ENCODE measurements around the gene PRPF6. TPM values are rescaled to one million over a fixed set of nuclear protein-coding genes. Genes with fewer than 3 reads are reported as not detected.

PRPF6 gene
- total RNA-seq, 1 experiment from 2014 or later = 88.4 TPM

- no TSS peak for BruUV-seq (replicated peaks)
- Histone ChIP-seq H3K27me3 (ENCODE audit: control insufficient read depth, insufficient read depth, low read length) (no peaks in the 10 kb centered on the region), H3K4me3 (ENCODE audit: low read depth in 2 of 2, low read length in 2 of 2) (no peak overlapping the region), H3K9me3 (ENCODE audit: control insufficient read depth, insufficient read depth, low read depth, low read length) (no peaks in the 10 kb centered on the region), H3K27ac (ENCODE audit: low read length) (no peak overlapping the region), H3K36me3 (ENCODE audit: control insufficient read depth, insufficient read depth, low read length) (no peaks in the 10 kb centered on the region; the same call in 1 of the 2 replicates), H3K4me1 (ENCODE audit: control insufficient read depth, insufficient read depth, low read length) (peaks cover 37% of the 10 kb centered on the region)
- TF ChIP-seq TCF7L2 (IDR thresholded peaks at IDR 0.05; ENCODE audit: low read depth, low read length) (no peak), REST (IDR thresholded peaks at IDR 0.05; ENCODE audit: insufficient read depth in 1 of 2, low read depth in 2 of 2, low read length in 1 of 2) (no peak), POLR2AphosphoS5 (IDR thresholded peaks at IDR 0.05; ENCODE audit: low read depth, low read length) (no peak), SIN3A (IDR thresholded peaks at IDR 0.05; ENCODE audit: borderline replicate concordance, insufficient read depth, low read depth, low read length) (no peak)
- TF ChIP-seq, protein P1, sequence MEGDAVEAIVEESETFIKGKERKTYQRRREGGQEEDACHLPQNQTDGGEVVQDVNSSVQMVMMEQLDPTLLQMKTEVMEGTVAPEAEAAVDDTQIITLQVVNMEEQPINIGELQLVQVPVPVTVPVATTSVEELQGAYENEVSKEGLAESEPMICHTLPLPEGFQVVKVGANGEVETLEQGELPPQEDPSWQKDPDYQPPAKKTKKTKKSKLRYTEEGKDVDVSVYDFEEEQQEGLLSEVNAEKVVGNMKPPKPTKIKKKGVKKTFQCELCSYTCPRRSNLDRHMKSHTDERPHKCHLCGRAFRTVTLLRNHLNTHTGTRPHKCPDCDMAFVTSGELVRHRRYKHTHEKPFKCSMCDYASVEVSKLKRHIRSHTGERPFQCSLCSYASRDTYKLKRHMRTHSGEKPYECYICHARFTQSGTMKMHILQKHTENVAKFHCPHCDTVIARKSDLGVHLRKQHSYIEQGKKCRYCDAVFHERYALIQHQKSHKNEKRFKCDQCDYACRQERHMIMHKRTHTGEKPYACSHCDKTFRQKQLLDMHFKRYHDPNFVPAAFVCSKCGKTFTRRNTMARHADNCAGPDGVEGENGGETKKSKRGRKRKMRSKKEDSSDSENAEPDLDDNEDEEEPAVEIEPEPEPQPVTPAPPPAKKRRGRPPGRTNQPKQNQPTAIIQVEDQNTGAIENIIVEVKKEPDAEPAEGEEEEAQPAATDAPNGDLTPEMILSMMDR (IDR thresholded peaks at IDR 0.05) = no peak
- POLR2A ChIA-PET = no interaction called here
- ATAC-seq (no peak), DNase-seq (ENCODE audit: low read depth, low spot score) (no peak)
- in situ Hi-C loops (cut with HindIII; ENCODE audit: low pct_unique_long_range_greater_than_20kb, low sequenced_read_pairs) (no loop called here), intact Hi-C loops (cut with micrococcal nuclease; ENCODE audit: unreplicated experiment) (no loop called here)
- CTCF ChIA-PET = no interaction called here
Measured at GRCh38 chr20:63945031-63945658, 35.8 kb upstream of the PRPF6 start.

- H3K27me3 ChIP-seq (ENCODE audit: control insufficient read depth, insufficient read depth, low read length) = no peaks in the 10 kb centered on the region
Measured at GRCh38 chr20:63945921-63946920, 34.7 kb upstream of the PRPF6 start.

More at GRCh38 chr20:63945921-63946920, 34.7 kb upstream of the PRPF6 start:
- DNase-seq (ENCODE audit: low read depth, low spot score) = no peak
- no peaks in the 10 kb centered on the region for H3K36me3 ChIP-seq (ENCODE audit: control insufficient read depth, insufficient read depth, low read length)
- H3K4me3 ChIP-seq (ENCODE audit: low read depth in 2 of 2, low read length in 2 of 2) = no peak overlapping the region
- CTCF ChIA-PET = no interaction called here
- no TSS peak for BruUV-seq (replicated peaks)
- H3K9me3 ChIP-seq (ENCODE audit: control insufficient read depth, insufficient read depth, low read depth, low read length) = no peaks in the 10 kb centered on the region
- H3K27ac ChIP-seq (ENCODE audit: low read length) = no peak overlapping the region
- POLR2A ChIA-PET = interaction anchor here (0.7 kb wide), 1 partner anchor 111 kb away, joined by 3 read pairs; no protein-coding TSS in a partner anchor
- in situ Hi-C loops (cut with HindIII; ENCODE audit: low pct_unique_long_range_greater_than_20kb, low sequenced_read_pairs) = no loop called here
- ATAC-seq = no peak
- peaks cover 47% of the 10 kb centered on the region for H3K4me1 ChIP-seq (ENCODE audit: control insufficient read depth, insufficient read depth, low read length)
- TF ChIP-seq SIN3A (IDR thresholded peaks at IDR 0.05; ENCODE audit: borderline replicate concordance, insufficient read depth, low read depth, low read length) = no peak
- no peak for TF ChIP-seq POLR2AphosphoS5 (IDR thresholded peaks at IDR 0.05; ENCODE audit: low read depth, low read length)
- TF ChIP-seq TCF7L2 (IDR thresholded peaks at IDR 0.05; ENCODE audit: low read depth, low read length) = no peak
- TF ChIP-seq, protein P1 (IDR thresholded peaks at IDR 0.05) = no peak
- no peak for TF ChIP-seq REST (IDR thresholded peaks at IDR 0.05; ENCODE audit: insufficient read depth in 1 of 2, low read depth in 2 of 2, low read length in 1 of 2)
- intact Hi-C loops (cut with micrococcal nuclease; ENCODE audit: unreplicated experiment) = no loop called here
